IMR-90 (cell line): ENCODE measurements around the gene OPA3. TPM values are rescaled to one million over a fixed set of nuclear protein-coding genes. Genes with fewer than 3 reads are reported as not detected.

Experiments used
- ATAC-seq: fragments of 200-7000 bp; cut with Tn5 transposase; 2 replicates; pipeline ENCODE4 v1.9.1; 2020; ENCODE audit warnings: low read depth, mild to moderate bottlenecking, moderate library complexity
- BruUV-seq: library from RNA; stranded (reverse); fragments of 400-500 nt; replicated peaks from 2 replicates; lab custom pipeline; 2021; lab: Mats Ljungman, UMichigan
- CTCF ChIA-PET: fragments of 300-600 bp; formaldehyde crosslinking; extraction: SDS; loops from one replicate; lab custom pipeline; 2021; ENCODE audit warnings: antibody characterized with exemption; lab: Yijun Ruan, JAX
- POLR2A ChIA-PET: fragments of 300-600 bp; sonication (Branson Sonifier 250); formaldehyde crosslinking; loops from one replicate; lab custom pipeline; 2022; ENCODE audit warnings: antibody characterized with exemption; ENCODE audit not compliant: unreplicated experiment; lab: Charles Lee
- DNase-seq: peaks from one replicate; pipeline ENCODE4 v3.0.0; 2013
- H2AFZ ChIP-seq: replicated peaks from 2 replicates; pipeline ENCODE3; 2013; ENCODE audit warnings: low read length, mild to moderate bottlenecking; ENCODE audit not compliant: poor library complexity
- H2AK5ac ChIP-seq: 2 replicates; pipeline ENCODE4 v1.6.1; 2013; ENCODE audit warnings: low read depth, low read length, inconsistent platforms
- H2AK9ac ChIP-seq: replicated peaks from 2 replicates; pipeline ENCODE3; 2013; ENCODE audit warnings: mild to moderate bottlenecking, low read depth, low read length, moderate library complexity; ENCODE audit not compliant: poor library complexity
- H2BK120ac ChIP-seq: 2 replicates; pipeline ENCODE4 v1.6.1; 2013; ENCODE audit warnings: low read depth, low read length, inconsistent platforms
- H2BK15ac ChIP-seq: 3 replicates; pipeline ENCODE4 v1.6.1; 2013; ENCODE audit warnings: low read depth, low read length, inconsistent platforms
- H2BK20ac ChIP-seq: 2 replicates; pipeline ENCODE4 v1.6.1; 2013; ENCODE audit warnings: low read depth, mild to moderate bottlenecking, inconsistent platforms, low read length, moderate library complexity
- H2BK5ac ChIP-seq: 2 replicates; pipeline ENCODE4 v1.6.1; 2013; ENCODE audit warnings: mild to moderate bottlenecking, low read depth, low read length, inconsistent platforms; ENCODE audit not compliant: poor library complexity, severe bottlenecking
- H3K14ac ChIP-seq: replicated peaks from 2 replicates; pipeline ENCODE4 v1.6.1; 2013; ENCODE audit warnings: low read depth, low read length, inconsistent platforms
- H3K18ac ChIP-seq: 2 replicates; pipeline ENCODE4 v1.6.1; 2013; ENCODE audit warnings: low read depth, low read length, control low read depth
- H3K23ac ChIP-seq: 2 replicates; pipeline ENCODE4 v1.6.1; 2013; ENCODE audit warnings: low read depth, low read length, inconsistent platforms
- H3K27ac ChIP-seq: 2 replicates; pipeline ENCODE4 v1.5.1; 2013; ENCODE audit warnings: mild to moderate bottlenecking, control low read depth, low read length; ENCODE audit not compliant: insufficient read depth
- H3K27me3 ChIP-seq: 2 replicates; pipeline ENCODE4 v1.6.1; 2013; ENCODE audit warnings: low read length; ENCODE audit not compliant: control insufficient read depth, insufficient read depth
- H3K36me3 ChIP-seq: 2 replicates; pipeline ENCODE4 v1.6.1; 2013; ENCODE audit warnings: low read length, mixed read lengths; ENCODE audit not compliant: control insufficient read depth, insufficient read depth
- H3K4ac ChIP-seq: 2 replicates; pipeline ENCODE4 v1.6.1; 2013; ENCODE audit warnings: low read depth, low read length, inconsistent platforms
- H3K4me1 ChIP-seq: 2 replicates; pipeline ENCODE4 v1.6.1; 2013; ENCODE audit warnings: low read length, mixed read lengths; ENCODE audit not compliant: control insufficient read depth, insufficient read depth
- H3K4me2 ChIP-seq: 2 replicates; pipeline ENCODE4 v1.6.1; 2013; ENCODE audit warnings: low read depth, mild to moderate bottlenecking, control low read depth, low read length, moderate library complexity
- H3K4me3 ChIP-seq: 2 replicates; pipeline ENCODE4 v1.5.1; 2013; ENCODE audit warnings: low read depth, mild to moderate bottlenecking, control low read depth, low read length, moderate library complexity; ENCODE audit not compliant: insufficient read depth
- H3K56ac ChIP-seq: 2 replicates; pipeline ENCODE4 v1.6.1; 2013; ENCODE audit warnings: low read length, inconsistent platforms; ENCODE audit not compliant: insufficient read depth; ENCODE audit errors: extremely low read depth
- H3K79me1 ChIP-seq, 2 experiments: 2 replicates each; pipeline ENCODE4 v1.6.1; 2013; ENCODE audit warnings: low read length in 2 of 2, inconsistent platforms in 1 of 2, low read depth in 1 of 2
- H3K9ac ChIP-seq: 2 replicates; pipeline ENCODE4 v1.6.1; 2013; ENCODE audit warnings: low read depth, low read length, control low read depth
- H3K9me1 ChIP-seq: 2 replicates; pipeline ENCODE4 v1.6.1; 2013; ENCODE audit warnings: low read length, inconsistent platforms; ENCODE audit not compliant: insufficient read depth
- H3K9me3 ChIP-seq: 2 replicates; pipeline ENCODE4 v1.6.1; 2013; ENCODE audit warnings: low read length; ENCODE audit not compliant: control insufficient read depth, insufficient read depth
- H4K20me1 ChIP-seq: 2 replicates; pipeline ENCODE4 v1.6.1; 2013; ENCODE audit warnings: low read length, inconsistent platforms; ENCODE audit not compliant: insufficient read depth
- H4K5ac ChIP-seq: 2 replicates; pipeline ENCODE4 v1.6.1; 2013; ENCODE audit warnings: mild to moderate bottlenecking, low read depth, low read length, control low read depth
- H4K8ac ChIP-seq, 2 experiments: 2 replicates each; pipeline ENCODE4 v1.6.1; 2013; ENCODE audit warnings: low read depth in 2 of 2, low read length in 2 of 2, control low read depth in 1 of 2, inconsistent platforms in 1 of 2
- H4K91ac ChIP-seq: 2 replicates; pipeline ENCODE4 v1.6.1; 2013; ENCODE audit warnings: low read depth, low read length, inconsistent platforms; ENCODE audit not compliant: insufficient read depth
- BHLHE40 ChIP-seq: fragments of 150-350 bp; IDR thresholded peaks from 2 replicates; pipeline ENCODE4 v1.6.1; 2016; ENCODE audit warnings: mild to moderate bottlenecking, low read depth, low read length
- CEBPB ChIP-seq: IDR thresholded peaks from 2 replicates; pipeline ENCODE4 v1.6.1; 2012; ENCODE audit warnings: low read depth, low read length, improper control_type of control experiment
- CHD1 ChIP-seq: IDR thresholded peaks from 2 replicates; pipeline ENCODE4 v1.6.1; 2012; ENCODE audit warnings: low read depth, low read length, improper control_type of control experiment
- FOS ChIP-seq: fragments of 150-350 bp; IDR thresholded peaks from 2 replicates; pipeline ENCODE4 v1.6.1; 2016; ENCODE audit warnings: low read depth, low read length
- MAZ ChIP-seq: IDR thresholded peaks from 2 replicates; pipeline ENCODE4 v1.6.1; 2012; ENCODE audit warnings: low read depth, mild to moderate bottlenecking, low read length, improper control_type of control experiment, moderate library complexity, borderline replicate concordance
- MXI1 ChIP-seq: IDR thresholded peaks from 2 replicates; pipeline ENCODE4 v1.6.1; 2012; ENCODE audit warnings: low read depth, mild to moderate bottlenecking, low read length, moderate library complexity, borderline replicate concordance
- NFE2L2 ChIP-seq: fragments of 150-350 bp; IDR thresholded peaks from 2 replicates; pipeline ENCODE4 v1.6.1; 2016; ENCODE audit warnings: low read depth, mild to moderate bottlenecking, low read length
- RCOR1 ChIP-seq: IDR thresholded peaks from 2 replicates; pipeline ENCODE4 v1.6.1; 2012; ENCODE audit warnings: mild to moderate bottlenecking, low read length, improper control_type of control experiment; ENCODE audit not compliant: insufficient replicate concordance
- SMC3 ChIP-seq: fragments of 150-350 bp; IDR thresholded peaks from 2 replicates; pipeline ENCODE4 v1.6.1; 2016; ENCODE audit warnings: low read depth, mild to moderate bottlenecking, antibody characterized with exemption, low read length, moderate library complexity
- WGBS, 2 experiments: methylation state at CpG; one replicate each; pipeline versions ENCODE4 v1.1.5 to v1.1.7; 2013; ENCODE audit warnings: missing lambda C conversion rate in 2 of 2; ENCODE audit not compliant: insufficient read length in 1 of 2; ENCODE audit errors: extremely low coverage in 2 of 2; 5-methylcytosine and 5-hydroxymethylcytosine counted together
- dilution Hi-C: fragments of 300-500 bp; cut with HindIII; formaldehyde crosslinking; loops from one replicate; pipeline ENCODE4 v1.14.3; 2018; ENCODE audit warnings: low sequenced_read_pairs; ENCODE audit not compliant: unreplicated experiment
- in situ Hi-C: fragments of 300-500 bp; cut with MboI; formaldehyde crosslinking; loops from 3 replicates; pipeline ENCODE4 v1.14.3; 2019; ENCODE audit warnings: low sequenced_read_pairs, inconsistent platforms, mixed read lengths
- intact Hi-C: fragments of 100-400 bp; cut with micrococcal nuclease; formaldehyde crosslinking; loops from 2 replicates; pipeline ENCODE4 v1.10.0; 2022
- polyA plus RNA-seq, 3 experiments: library from polyadenylated mRNA; depleted of rRNA; stranded (reverse); fragments of >200 nt; gene quantifications; 2 replicates each; pipeline ENCODE4 v1.2.3, GENCODE V29; 2012; ENCODE audit warnings: low replicate concordance in 1 of 3
- total RNA-seq: library from RNA; depleted of rRNA; stranded (reverse); fragments of >200 nt; gene quantifications from 2 replicates; pipeline ENCODE4 v1.2.3, GENCODE V29; 2012
- TF ChIP-seq, protein P1 (sequence below): conservative IDR thresholded peaks from 2 replicates; pipeline ENCODE4 v1.5.1; 2012; ENCODE audit warnings: mild to moderate bottlenecking, low read depth, low read length, improper control_type of control experiment
- TF ChIP-seq, protein P2 (sequence below): fragments of 150-350 bp; IDR thresholded peaks from 2 replicates; pipeline ENCODE4 v1.6.1; 2017; ENCODE audit warnings: mild to moderate bottlenecking, antibody characterized with exemption, low read length, low read depth
- TF ChIP-seq, protein P3 (sequence below): fragments of 150-350 bp; IDR thresholded peaks from 2 replicates; pipeline ENCODE4 v1.6.1; 2016; ENCODE audit warnings: low read depth, mild to moderate bottlenecking, low read length, moderate library complexity, borderline replicate concordance

Gene OPA3
- total and polyA plus RNA-seq, 2 of the 4 experiments (the other 2 are of a cell fraction), result 5.2 to 9.6 TPM

DNA sequence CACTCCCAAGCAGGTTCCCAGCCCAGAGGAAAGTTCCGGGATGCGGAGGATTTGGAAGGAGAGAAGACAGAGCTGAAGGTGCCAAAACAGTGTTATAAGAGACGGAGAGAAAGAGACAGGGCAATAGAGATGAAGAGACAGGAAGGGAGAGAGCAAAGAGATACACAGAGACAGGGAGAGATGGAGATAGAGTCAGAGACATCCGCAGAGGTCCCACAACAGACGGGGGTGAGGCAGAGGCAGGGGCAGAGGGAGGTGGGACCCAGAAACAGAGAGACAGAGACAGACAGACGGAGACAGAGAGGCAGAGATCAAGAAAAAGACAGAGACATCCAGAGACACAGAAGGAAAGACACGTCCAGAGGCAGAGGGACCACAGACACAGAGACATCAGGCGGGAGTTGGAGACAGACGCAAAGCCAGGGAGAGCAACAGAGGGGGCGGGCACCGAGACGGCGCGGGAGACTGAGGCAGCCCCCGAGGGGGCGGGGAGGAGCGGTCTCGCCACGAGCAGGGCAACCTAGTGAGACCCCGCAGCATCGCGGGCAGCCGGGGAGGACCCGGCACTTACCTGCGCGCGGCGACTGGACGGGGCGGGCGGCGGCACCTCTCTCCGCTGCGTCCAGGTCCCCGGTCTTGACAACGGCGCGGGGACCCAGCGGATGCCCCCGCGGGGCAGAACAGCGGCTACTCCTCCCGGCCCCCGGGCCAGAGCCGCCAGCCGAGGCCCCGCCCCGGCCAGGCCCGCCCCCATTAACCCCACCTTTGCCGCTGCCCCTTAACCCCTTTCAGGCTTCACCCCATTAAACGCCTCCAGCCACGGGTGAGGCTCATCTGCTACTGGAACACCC is 17.1 kb upstream of the OPA3 start, which contains the start of gene GPR4:
TSS of gene GPR4 (minus strand) at position 689 of the 851 bp plus-strand sequence. CDS start 10,346 bp downstream, outside the sequence.
- Histone ChIP-seq H3K27me3 (peaks cover 55% of the 10 kb centered on the region), H4K91ac (no peak within 1 kb of the TSS), H3K56ac (no peak within 1 kb of the TSS), H3K4me1 (no peaks in the 10 kb centered on the region), H3K9me1 (0 out of 2 replicates have a peak, but pooled peaks cover 3% of the 10 kb centered on the region), H3K36me3 (no peaks in the 10 kb centered on the region), H4K8ac (no peak within 1 kb of the TSS), H3K9ac (no peak within 1 kb of the TSS), H2BK5ac (no peak within 1 kb of the TSS), H3K18ac (no peak within 1 kb of the TSS), H4K20me1 (no peaks in the 10 kb centered on the region; the same call in 1 of the 2 replicates), H4K5ac (no peak within 1 kb of the TSS), H2AK5ac (no peak within 1 kb of the TSS), H2BK20ac (no peak within 1 kb of the TSS), H3K14ac (no peak within 1 kb of the TSS), H3K23ac (peak within 1 kb of the TSS; percentile 79), H3K27ac (no peak within 1 kb of the TSS), H3K79me1 (no peaks in the 10 kb centered on the region), H3K4me2 (no peak within 1 kb of the TSS), H2AFZ (peak within 1 kb of the TSS; percentile 34), H2BK15ac (no peak within 1 kb of the TSS), H3K9me3 (peaks cover 2% of the 10 kb centered on the region; the same call in 1 of the 2 replicates), H2BK120ac (no peak within 1 kb of the TSS), H3K4ac (no peak within 1 kb of the TSS), H2AK9ac (no peak within 1 kb of the TSS), H3K4me3 (no peak within 1 kb of the TSS)
- peak; percentile 74 for ATAC-seq
- in situ Hi-C loops (no loop called here), intact Hi-C loops (no loop called here), dilution Hi-C loops (no loop called here)
- CTCF ChIA-PET, result interaction anchor here (1.2 kb wide), 1 partner anchor 40 kb away, joined by 3 read pairs; no protein-coding TSS in a partner anchor
- DNase-seq, result no peak
- WGBS, 2 experiments, result 10% methylated on average over 17 of the region's 52 CpGs; no CpG with 5 or more reads in 1 of the 2 experiments
- POLR2A ChIA-PET, result no interaction called here
- BruUV-seq, result no TSS peak
- TF ChIP-seq CEBPB, result no peak
- TF ChIP-seq, protein P1, sequence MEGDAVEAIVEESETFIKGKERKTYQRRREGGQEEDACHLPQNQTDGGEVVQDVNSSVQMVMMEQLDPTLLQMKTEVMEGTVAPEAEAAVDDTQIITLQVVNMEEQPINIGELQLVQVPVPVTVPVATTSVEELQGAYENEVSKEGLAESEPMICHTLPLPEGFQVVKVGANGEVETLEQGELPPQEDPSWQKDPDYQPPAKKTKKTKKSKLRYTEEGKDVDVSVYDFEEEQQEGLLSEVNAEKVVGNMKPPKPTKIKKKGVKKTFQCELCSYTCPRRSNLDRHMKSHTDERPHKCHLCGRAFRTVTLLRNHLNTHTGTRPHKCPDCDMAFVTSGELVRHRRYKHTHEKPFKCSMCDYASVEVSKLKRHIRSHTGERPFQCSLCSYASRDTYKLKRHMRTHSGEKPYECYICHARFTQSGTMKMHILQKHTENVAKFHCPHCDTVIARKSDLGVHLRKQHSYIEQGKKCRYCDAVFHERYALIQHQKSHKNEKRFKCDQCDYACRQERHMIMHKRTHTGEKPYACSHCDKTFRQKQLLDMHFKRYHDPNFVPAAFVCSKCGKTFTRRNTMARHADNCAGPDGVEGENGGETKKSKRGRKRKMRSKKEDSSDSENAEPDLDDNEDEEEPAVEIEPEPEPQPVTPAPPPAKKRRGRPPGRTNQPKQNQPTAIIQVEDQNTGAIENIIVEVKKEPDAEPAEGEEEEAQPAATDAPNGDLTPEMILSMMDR, result no peak
- TF ChIP-seq, protein P2, sequence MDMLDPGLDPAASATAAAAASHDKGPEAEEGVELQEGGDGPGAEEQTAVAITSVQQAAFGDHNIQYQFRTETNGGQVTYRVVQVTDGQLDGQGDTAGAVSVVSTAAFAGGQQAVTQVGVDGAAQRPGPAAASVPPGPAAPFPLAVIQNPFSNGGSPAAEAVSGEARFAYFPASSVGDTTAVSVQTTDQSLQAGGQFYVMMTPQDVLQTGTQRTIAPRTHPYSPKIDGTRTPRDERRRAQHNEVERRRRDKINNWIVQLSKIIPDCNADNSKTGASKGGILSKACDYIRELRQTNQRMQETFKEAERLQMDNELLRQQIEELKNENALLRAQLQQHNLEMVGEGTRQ, result no peak
- TF ChIP-seq, protein P3, sequence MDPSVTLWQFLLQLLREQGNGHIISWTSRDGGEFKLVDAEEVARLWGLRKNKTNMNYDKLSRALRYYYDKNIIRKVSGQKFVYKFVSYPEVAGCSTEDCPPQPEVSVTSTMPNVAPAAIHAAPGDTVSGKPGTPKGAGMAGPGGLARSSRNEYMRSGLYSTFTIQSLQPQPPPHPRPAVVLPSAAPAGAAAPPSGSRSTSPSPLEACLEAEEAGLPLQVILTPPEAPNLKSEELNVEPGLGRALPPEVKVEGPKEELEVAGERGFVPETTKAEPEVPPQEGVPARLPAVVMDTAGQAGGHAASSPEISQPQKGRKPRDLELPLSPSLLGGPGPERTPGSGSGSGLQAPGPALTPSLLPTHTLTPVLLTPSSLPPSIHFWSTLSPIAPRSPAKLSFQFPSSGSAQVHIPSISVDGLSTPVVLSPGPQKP, result no peak
- TF ChIP-seq MAZ, result no peak
- no peak for TF ChIP-seq RCOR1
- TF ChIP-seq NFE2L2, result no peak
- TF ChIP-seq FOS, result no peak
- TF ChIP-seq BHLHE40, result no peak
- TF ChIP-seq MXI1, result no peak
- no peak for TF ChIP-seq CHD1
- no peak for TF ChIP-seq SMC3
